Activated CD4-positive, alpha-beta memory T cell treated with anti-CD3 and anti-CD28 coated beads for 36 hours (primary cell): ENCODE measurements around the gene LAMTOR1. TPM values are rescaled to one million over a fixed set of nuclear protein-coding genes. Genes with fewer than 3 reads are reported as not detected.

Experiments used
- CTCF ChIA-PET: fragments of 350-600 bp; sonication (Branson Sonifier 250); formaldehyde crosslinking; loops from one replicate; lab custom pipeline; 2021; ENCODE audit warnings: antibody characterized with exemption, inconsistent platforms; lab: Charles Lee
- POLR2A ChIA-PET: fragments of 350-600 bp; sonication (Branson Sonifier 250); formaldehyde crosslinking; loops from one replicate; lab custom pipeline; 2021; ENCODE audit warnings: antibody characterized with exemption; lab: Charles Lee
- DNase-seq: peaks from one replicate; pipeline ENCODE4 v3.0.0-alpha.2; 2020
- H3K27ac Mint-ChIP-seq: one replicate; pipeline ENCODE4 v1.8.0; 2021; ENCODE audit warnings: mixed read lengths
- H3K27me3 Mint-ChIP-seq: one replicate; pipeline ENCODE4 v1.8.0; 2021; ENCODE audit warnings: mixed read lengths
- H3K36me3 Mint-ChIP-seq: one replicate; pipeline ENCODE4 v1.8.0; 2021; ENCODE audit warnings: mixed read lengths
- H3K4me1 Mint-ChIP-seq: one replicate; pipeline ENCODE4 v1.8.0; 2021; ENCODE audit warnings: low read depth, mixed read lengths
- H3K4me3 Mint-ChIP-seq: one replicate; pipeline ENCODE4 v1.8.0; 2021; ENCODE audit warnings: mild to moderate bottlenecking, mixed read lengths
- H3K9me3 Mint-ChIP-seq: one replicate; pipeline ENCODE4 v1.8.0; 2021; ENCODE audit warnings: mixed read lengths
- intact Hi-C: fragments of 100-400 bp; cut with micrococcal nuclease; formaldehyde crosslinking; loops from one replicate; pipeline ENCODE4 v1.15.1; 2023
- total RNA-seq, 2 experiments: library from RNA; stranded (reverse); gene quantifications; one replicate each; pipeline ENCODE4 v1.2.3, GENCODE V29; 2021

Gene LAMTOR1
- total RNA-seq, 2 experiments from 2014 or later, result 54.3 to 56.2 TPM

- Mint-ChIP-seq H3K27ac (peak within 1 kb of the TSS; percentile 96), H3K4me3 (peak within 1 kb of the TSS; percentile 92), H3K4me1 (peaks cover 31% of the 10 kb centered on the region), H3K36me3 (peaks cover 7% of the 10 kb centered on the region), H3K27me3 (no peaks in the 10 kb centered on the region), H3K9me3 (no peaks in the 10 kb centered on the region)
- ChIA-PET CTCF (interaction anchor here (1.7 to 4.1 kb wide), 3 partner anchors 40 to 55 kb away, joined by 4 to 26 read pairs (median 13); no protein-coding TSS in a partner anchor), POLR2A (no interaction called here)
- DNase-seq, result peak; percentile 100
- intact Hi-C loops, result loop anchor here (1.0 kb wide), 6 partner anchors 23 to 293 kb away; partner anchors contain the start of genes ANAPC15, LAMTOR1 and XNDC1N
Observed at GRCh38 chr11:72080326-72081183, 22.5 kb downstream of the LAMTOR1 start, which contains the start of the genes LRRC51 and NUMA1. TSS of gene LRRC51 (plus strand) at chr11:72080850. CDS start at chr11:72089084, 8,234 bp downstream. TSS of gene NUMA1 (minus strand) at chr11:72080542. CDS start at chr11:72035943, 44,599 bp downstream.

GRCh38 chr11:72079819-72080325 lies 23.2 kb downstream of the LAMTOR1 start:
- ChIA-PET POLR2A (interaction anchor here (0.6 kb wide), 1 partner anchor 22 kb away, joined by 3 read pairs; no protein-coding TSS in a partner anchor), CTCF (interaction anchor here (0.5 to 4.1 kb wide), 3 partner anchors 12 to 54 kb away, joined by 3 to 26 read pairs (median 7); no protein-coding TSS in a partner anchor)
- peaks cover 31% of the 10 kb centered on the region for H3K4me1 Mint-ChIP-seq
- no peak for DNase-seq
- peak overlapping the region; percentile 96 for H3K27ac Mint-ChIP-seq
- peaks cover 7% of the 10 kb centered on the region for H3K36me3 Mint-ChIP-seq
- peak overlapping the region; percentile 92 for H3K4me3 Mint-ChIP-seq
- H3K27me3 Mint-ChIP-seq, result no peaks in the 10 kb centered on the region
- no peaks in the 10 kb centered on the region for H3K9me3 Mint-ChIP-seq
- intact Hi-C loops, result loop anchor here (1.0 kb wide), 6 partner anchors 23 to 293 kb away; partner anchors contain the start of genes ANAPC15, LAMTOR1 and XNDC1N

DNA sequence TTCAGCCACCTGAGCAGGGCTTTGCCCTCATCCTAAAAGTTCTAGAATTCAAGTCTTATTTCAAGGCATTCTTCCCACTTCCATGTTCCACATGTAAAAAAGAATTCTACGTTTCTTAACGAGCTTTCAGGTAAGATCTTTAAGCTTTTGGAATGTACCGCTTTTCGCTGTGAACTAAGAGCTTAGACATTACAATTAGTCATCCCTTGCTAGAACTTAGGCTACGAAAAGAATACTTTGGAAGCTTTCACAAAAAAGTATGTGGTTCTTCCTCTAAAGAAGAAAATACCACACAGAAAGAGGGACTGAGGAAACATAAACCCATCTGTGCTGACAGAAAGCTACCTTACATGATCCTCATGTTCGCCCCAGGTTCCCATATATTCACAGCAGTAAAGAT lies 24.6 kb downstream of the LAMTOR1 start:
- Mint-ChIP-seq H3K4me3 (peak overlapping the region; percentile 92), H3K27ac (no peak overlapping the region), H3K27me3 (no peaks in the 10 kb centered on the region), H3K4me1 (peaks cover 31% of the 10 kb centered on the region), H3K36me3 (peaks cover 7% of the 10 kb centered on the region), H3K9me3 (no peaks in the 10 kb centered on the region)
- no peak for DNase-seq
- CTCF ChIA-PET, result interaction anchor here (1.2 to 4.1 kb wide), 4 partner anchors 10 to 53 kb away, joined by 3 to 26 read pairs (median 8); no protein-coding TSS in a partner anchor
- intact Hi-C loops, result no loop called here
- POLR2A ChIA-PET, result interaction anchor here (1.6 kb wide), 1 partner anchor 38 kb away, joined by 5 read pairs; no protein-coding TSS in a partner anchor

DNA sequence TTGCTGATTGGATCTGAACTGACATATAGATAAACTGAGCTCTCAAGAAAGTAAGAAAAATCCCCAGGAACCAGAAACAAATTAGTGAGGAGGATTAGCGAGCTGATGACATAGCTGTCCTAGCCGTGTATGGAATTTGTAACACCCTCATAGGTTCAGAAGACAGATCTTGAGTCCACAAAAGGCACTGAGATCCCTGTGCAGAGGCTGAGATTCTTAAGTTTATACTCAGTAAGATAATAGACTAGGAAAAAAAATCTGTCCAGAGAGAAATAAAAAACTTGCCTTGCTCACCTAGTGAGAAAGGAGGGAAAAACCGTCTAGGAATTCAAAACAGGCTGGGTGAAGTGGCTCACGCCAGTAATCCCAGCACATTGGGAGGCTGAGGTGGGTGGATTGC lies 27.3 kb downstream of the LAMTOR1 start:
- no peak overlapping the region for H3K27ac Mint-ChIP-seq
- H3K4me3 Mint-ChIP-seq, result no peak overlapping the region
- intact Hi-C loops, result no loop called here
- H3K9me3 Mint-ChIP-seq, result no peaks in the 10 kb centered on the region
- no peaks in the 10 kb centered on the region for H3K27me3 Mint-ChIP-seq
- H3K4me1 Mint-ChIP-seq, result peaks cover 27% of the 10 kb centered on the region
- ChIA-PET CTCF (interaction anchor here (1.1 to 1.7 kb wide), 5 partner anchors 17 to 355 kb away, joined by 3 to 6 read pairs (median 4); no protein-coding TSS in a partner anchor), POLR2A (no interaction called here)
- peaks cover 7% of the 10 kb centered on the region for H3K36me3 Mint-ChIP-seq
- no peak for DNase-seq

- CTCF ChIA-PET, result interaction anchor here (1.1 to 1.7 kb wide), 5 partner anchors 18 to 356 kb away, joined by 3 to 6 read pairs (median 4); no protein-coding TSS in a partner anchor
- intact Hi-C loops, result no loop called here
Observed at GRCh38 chr11:72075109-72075508, 28.0 kb downstream of the LAMTOR1 start.

DNA sequence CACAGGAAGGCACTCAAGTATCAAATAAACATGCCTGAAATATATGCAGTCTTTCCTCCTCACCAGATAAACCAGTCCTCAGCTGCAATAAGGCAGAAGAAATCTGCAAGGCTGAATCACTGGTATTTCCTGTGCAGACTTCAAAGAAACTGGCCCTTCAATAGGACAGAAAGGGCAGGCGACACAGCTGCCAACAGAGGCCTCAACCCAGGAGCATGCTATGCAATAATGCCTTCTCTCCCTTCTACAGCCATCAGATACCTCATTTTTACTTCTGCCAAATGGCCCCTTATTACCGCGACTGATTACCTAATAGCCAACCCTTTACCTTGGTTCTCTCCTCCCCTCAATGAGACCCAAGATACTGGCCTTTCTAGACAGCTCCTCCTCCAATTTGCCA lies 30.7 kb downstream of the LAMTOR1 start:
- Mint-ChIP-seq H3K9me3 (no peaks in the 10 kb centered on the region), H3K4me1 (peaks cover 46% of the 10 kb centered on the region), H3K36me3 (peaks cover 17% of the 10 kb centered on the region), H3K4me3 (no peak overlapping the region), H3K27me3 (no peaks in the 10 kb centered on the region), H3K27ac (peak overlapping the region; percentile 25)
- ChIA-PET POLR2A (no interaction called here), CTCF (interaction anchor here (1.2 to 3.1 kb wide), 3 partner anchors 21 to 72 kb away, joined by 3 to 11 read pairs (median 4); no protein-coding TSS in a partner anchor)
- DNase-seq, result no peak
- intact Hi-C loops, result no loop called here

More at GRCh38 chr11:72075109-72075508, 28.0 kb downstream of the LAMTOR1 start:
- no peaks in the 10 kb centered on the region for H3K9me3 Mint-ChIP-seq
- DNase-seq, result no peak
- no peaks in the 10 kb centered on the region for H3K27me3 Mint-ChIP-seq
- POLR2A ChIA-PET, result no interaction called here
- peaks cover 30% of the 10 kb centered on the region for H3K4me1 Mint-ChIP-seq
- peaks cover 5% of the 10 kb centered on the region for H3K36me3 Mint-ChIP-seq
- no peak overlapping the region for H3K27ac Mint-ChIP-seq
- H3K4me3 Mint-ChIP-seq, result no peak overlapping the region

DNA sequence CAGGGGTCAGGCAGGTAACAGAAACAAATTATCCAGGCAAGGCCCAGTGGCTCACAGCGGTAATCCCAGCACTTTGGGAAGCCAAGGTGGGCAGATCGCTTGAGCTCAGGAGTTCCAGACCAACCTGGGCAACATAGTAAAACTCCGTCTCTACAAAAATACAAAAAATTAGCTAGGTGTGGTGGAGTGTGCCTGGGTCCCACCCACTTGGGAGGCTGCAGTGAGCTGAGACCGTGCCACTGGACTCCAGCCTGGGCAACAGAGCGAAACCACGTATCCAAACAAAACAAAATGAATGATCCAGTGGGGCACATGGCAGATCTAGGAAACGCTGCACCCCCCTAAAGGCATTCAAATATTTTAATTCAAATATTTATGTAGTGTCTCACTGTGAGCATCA lies 32.6 kb downstream of the LAMTOR1 start:
- H3K27me3 Mint-ChIP-seq, result no peaks in the 10 kb centered on the region
- POLR2A ChIA-PET, result no interaction called here
- no peaks in the 10 kb centered on the region for H3K9me3 Mint-ChIP-seq
- H3K27ac Mint-ChIP-seq, result no peak overlapping the region
- H3K4me1 Mint-ChIP-seq, result peaks cover 41% of the 10 kb centered on the region
- H3K36me3 Mint-ChIP-seq, result peaks cover 17% of the 10 kb centered on the region
- CTCF ChIA-PET, result no interaction called here
- intact Hi-C loops, result no loop called here
- H3K4me3 Mint-ChIP-seq, result no peak overlapping the region
- DNase-seq, result no peak

- no peak overlapping the region for H3K4me3 Mint-ChIP-seq
- H3K27me3 Mint-ChIP-seq, result no peaks in the 10 kb centered on the region
- no peaks in the 10 kb centered on the region for H3K9me3 Mint-ChIP-seq
- peaks cover 41% of the 10 kb centered on the region for H3K4me1 Mint-ChIP-seq
- DNase-seq, result peak; percentile 44
- intact Hi-C loops, result no loop called here
- H3K27ac Mint-ChIP-seq, result peak overlapping the region; percentile 64
- CTCF ChIA-PET, result no interaction called here
- POLR2A ChIA-PET, result no interaction called here
- peaks cover 17% of the 10 kb centered on the region for H3K36me3 Mint-ChIP-seq
Observed at GRCh38 chr11:72069787-72070251, 33.3 kb downstream of the LAMTOR1 start.

- H3K4me3 Mint-ChIP-seq, result no peak overlapping the region
- intact Hi-C loops, result no loop called here
- no peak for DNase-seq
- POLR2A ChIA-PET, result no interaction called here
- H3K4me1 Mint-ChIP-seq, result peaks cover 41% of the 10 kb centered on the region
- no peaks in the 10 kb centered on the region for H3K9me3 Mint-ChIP-seq
- peak overlapping the region; percentile 64 for H3K27ac Mint-ChIP-seq
- peaks cover 17% of the 10 kb centered on the region for H3K36me3 Mint-ChIP-seq
- CTCF ChIA-PET, result interaction anchor here (0.8 to 2.0 kb wide), 2 partner anchors 10 to 21 kb away, joined by 3 to 7 read pairs; no protein-coding TSS in a partner anchor
- no peaks in the 10 kb centered on the region for H3K27me3 Mint-ChIP-seq
Observed at GRCh38 chr11:72069200-72069599, 33.9 kb downstream of the LAMTOR1 start.

- Mint-ChIP-seq H3K9me3 (no peaks in the 10 kb centered on the region), H3K27me3 (no peaks in the 10 kb centered on the region), H3K36me3 (peaks cover 17% of the 10 kb centered on the region), H3K27ac (no peak overlapping the region), H3K4me3 (no peak overlapping the region), H3K4me1 (peaks cover 41% of the 10 kb centered on the region)
- DNase-seq, result no peak
- intact Hi-C loops, result no loop called here
- ChIA-PET CTCF (interaction anchor here (1.0 to 2.7 kb wide), 5 partner anchors 11 to 76 kb away, joined by 3 to 13 read pairs (median 7); no protein-coding TSS in a partner anchor), POLR2A (no interaction called here)
Observed at GRCh38 chr11:72067676-72068075, 35.4 kb downstream of the LAMTOR1 start.

DNA sequence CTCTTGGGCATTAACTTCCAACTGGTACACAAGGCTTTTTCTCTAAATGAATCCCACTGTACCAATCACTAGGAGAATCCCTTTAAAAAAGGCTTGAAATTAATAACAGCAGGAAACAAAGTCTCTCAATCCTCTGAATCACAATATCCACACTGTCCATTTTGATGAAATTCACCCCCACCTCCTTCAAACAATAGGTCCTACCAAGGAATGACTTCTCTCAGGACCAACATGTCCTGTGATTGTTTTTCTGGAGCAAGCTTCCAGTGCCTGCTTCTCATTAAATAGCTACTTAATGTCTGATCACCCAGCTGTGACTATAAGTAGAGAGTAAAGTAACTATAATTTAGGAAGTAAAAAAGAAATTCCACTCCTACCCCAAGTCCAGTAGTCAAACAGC lies 35.8 kb downstream of the LAMTOR1 start:
- CTCF ChIA-PET, result interaction anchor here (0.9 to 2.7 kb wide), 6 partner anchors 10 to 76 kb away, joined by 3 to 13 read pairs (median 6); no protein-coding TSS in a partner anchor
- POLR2A ChIA-PET, result no interaction called here

More for the DNA sequence above, 35.8 kb downstream of the LAMTOR1 start:
- no peak overlapping the region for H3K27ac Mint-ChIP-seq
- no peaks in the 10 kb centered on the region for H3K27me3 Mint-ChIP-seq
- no peaks in the 10 kb centered on the region for H3K9me3 Mint-ChIP-seq
- peaks cover 17% of the 10 kb centered on the region for H3K36me3 Mint-ChIP-seq
- peaks cover 37% of the 10 kb centered on the region for H3K4me1 Mint-ChIP-seq
- no peak overlapping the region for H3K4me3 Mint-ChIP-seq
- intact Hi-C loops, result no loop called here
- DNase-seq, result no peak
